A549 (cell line): Measurements from ENCODE around the gene DPT.

Experiments used
- CEBPB ChIP-seq, 2 experiments: fragments of >200 bp in 1 of 2; sonication (Bioruptor Twin) in 1 of 2; formaldehyde crosslinking in 1 of 2; IDR thresholded peaks; 2 replicates each; pipeline ENCODE4 v1.6.1; 2012 to 2016
- CTCF ChIP-seq: fragments of >200 bp; sonication (Bioruptor Twin); formaldehyde crosslinking; IDR thresholded peaks from 3 replicates; pipeline ENCODE4 v1.5.1; 2016
- KDM5A ChIP-seq: fragments of 200-600 bp; sonication (generic); IDR thresholded peaks from 2 replicates; pipeline ENCODE4 v1.6.1; 2016; ENCODE audit warnings: antibody characterized with exemption, mild to moderate bottlenecking
- MAX ChIP-seq: IDR thresholded peaks from 2 replicates; pipeline ENCODE4 v1.6.1; 2012
- MAZ ChIP-seq: fragments of 150-350 bp; IDR thresholded peaks from 2 replicates; pipeline ENCODE4 v1.6.1; 2014; ENCODE audit warnings: antibody characterized with exemption, low read depth, low read length, borderline replicate concordance
- POLR2AphosphoS2 ChIP-seq: conservative IDR thresholded peaks from 2 replicates; pipeline ENCODE4 v1.6.1; 2012; ENCODE audit warnings: low read length, improper control_type of control experiment, inconsistent platforms
- RAD21 ChIP-seq, 2 experiments: fragments of >200 bp in 1 of 2; sonication (Bioruptor Twin) in 1 of 2; formaldehyde crosslinking in 1 of 2; IDR thresholded peaks in 1 of 2; conservative IDR thresholded peaks in 1 of 2; 2 replicates in 1 of 2; 3 replicates in 1 of 2; pipeline ENCODE4 v1.6.1; 2012 to 2018; ENCODE audit warnings: inconsistent platforms in 1 of 2
- USF2 ChIP-seq: fragments of 450-650 bp; IDR thresholded peaks from 2 replicates; pipeline ENCODE4 v1.6.1; 2014; ENCODE audit warnings: antibody characterized with exemption

GRCh38 chr1:168691541-168691940 is 37.5 kb downstream of the DPT start:
- no peak for TF ChIP-seq CTCF
- no peak for TF ChIP-seq RAD21 (conservative IDR thresholded peaks at IDR 0.05 in 1 of 2, IDR thresholded peaks at IDR 0.05 in 1 of 2)
- TF ChIP-seq KDM5A, result no peak
- no peak for TF ChIP-seq MAX
- TF ChIP-seq MAZ, result no peak
- no peak for TF ChIP-seq POLR2AphosphoS2
- no peak for TF ChIP-seq USF2
- TF ChIP-seq CEBPB (IDR thresholded peaks at IDR 0.05), result no peak
